Measurements from ENCODE around the gene TBC1D23.

The TBC1D23 gene

GRCh38 chr3:100360757-100361496 lies 100.1 kb downstream of the TBC1D23 start:
- no peak for TF ChIP-seq CTCF (IDR thresholded peaks at IDR 0.05)
- no peak overlapping the region for H3K4me3 ChIP-seq
- no peak for DNase-seq
- peaks cover 0 to 5% (median 0%) of the 10 kb centered on the region in 3 donors for H3K9me3 ChIP-seq
- intact Hi-C loops (cut with DNase I; ENCODE audit: low total_unique reads) = no loop called here
- H3K36me3 ChIP-seq = peaks cover 41 to 70% (median 64%) of the 10 kb centered on the region in 3 donors
- H3K4me1 ChIP-seq = no peaks in the 10 kb centered on the region
- no peak overlapping the region for H3K27ac ChIP-seq
- H3K27me3 ChIP-seq = no peaks in the 10 kb centered on the region

GRCh38 chr3:100361897-100362296 lies 101.1 kb downstream of the TBC1D23 start:
- intact Hi-C loops (cut with DNase I; ENCODE audit: low total_unique reads) = no loop called here
- Histone ChIP-seq H3K27me3 (no peaks in the 10 kb centered on the region), H3K9me3 (peaks cover 0 to 5% (median 0%) of the 10 kb centered on the region in 3 donors), H3K4me1 (no peaks in the 10 kb centered on the region), H3K36me3 (peaks cover 38 to 66% (median 64%) of the 10 kb centered on the region in 3 donors), H3K27ac (no peak overlapping the region), H3K4me3 (no peak overlapping the region)
- no peak for TF ChIP-seq CTCF (IDR thresholded peaks at IDR 0.05)
- DNase-seq = no peak

GRCh38 chr3:100364421-100364820 lies 103.6 kb downstream of the TBC1D23 start:
- Histone ChIP-seq H3K27me3 (no peaks in the 10 kb centered on the region), H3K27ac (no peak overlapping the region), H3K4me1 (no peaks in the 10 kb centered on the region), H3K36me3 (peaks cover 32 to 76% (median 72%) of the 10 kb centered on the region in 3 donors), H3K4me3 (no peak overlapping the region), H3K9me3 (peaks cover 0 to 5% (median 0%) of the 10 kb centered on the region in 3 donors)
- intact Hi-C loops (cut with DNase I; ENCODE audit: low total_unique reads) = no loop called here
- DNase-seq = no peak
- no peak for TF ChIP-seq CTCF (IDR thresholded peaks at IDR 0.05)

GRCh38 chr3:100366424-100366823 lies 105.6 kb downstream of the TBC1D23 start:
- intact Hi-C loops (cut with DNase I; ENCODE audit: low total_unique reads) = no loop called here
- TF ChIP-seq CTCF (IDR thresholded peaks at IDR 0.05) = no peak
- Histone ChIP-seq H3K4me3 (no peak overlapping the region), H3K36me3 (peaks cover 39 to 73% (median 64%) of the 10 kb centered on the region in 3 donors), H3K27ac (no peak overlapping the region), H3K27me3 (no peaks in the 10 kb centered on the region), H3K9me3 (peaks cover 0 to 5% (median 0%) of the 10 kb centered on the region in 3 donors), H3K4me1 (no peaks in the 10 kb centered on the region)
- DNase-seq = no peak

GRCh38 chr3:100368441-100368840 lies 107.6 kb downstream of the TBC1D23 start:
- H3K27ac ChIP-seq = no peak overlapping the region
- H3K36me3 ChIP-seq = peaks cover 45 to 69% (median 59%) of the 10 kb centered on the region in 3 donors
- no peak overlapping the region for H3K4me3 ChIP-seq
- H3K4me1 ChIP-seq = no peaks in the 10 kb centered on the region
- no peaks in the 10 kb centered on the region for H3K27me3 ChIP-seq
- intact Hi-C loops (cut with DNase I; ENCODE audit: low total_unique reads) = no loop called here
- DNase-seq = no peak
- no peaks in the 10 kb centered on the region for H3K9me3 ChIP-seq
- no peak for TF ChIP-seq CTCF (IDR thresholded peaks at IDR 0.05)
